Endothelial cell of umbilical vein (primary cell): ENCODE measurements around the gene PPP1CA. TPM values are rescaled to one million over a fixed set of nuclear protein-coding genes. Genes with fewer than 3 reads are reported as not detected.
A peak's percentile ranks its signal among the peaks of the same experiment; 100 is the strongest.

Experiments used
- BruUV-seq: library from RNA; stranded (reverse); fragments of 400-500 nt; replicated peaks from 2 replicates; lab custom pipeline; 2021; lab: Mats Ljungman, UMichigan
- CTCF ChIA-PET: fragments of 300-600, 350-600 bp; sonication (Branson Sonifier 250); formaldehyde crosslinking; loops from one replicate; lab custom pipeline; 2021; ENCODE audit warnings: antibody characterized with exemption, inconsistent platforms; lab: Charles Lee
- POLR2A ChIA-PET: fragments of 300-600, 350-600 bp; sonication (Branson Sonifier 250); formaldehyde crosslinking; loops from one replicate; lab custom pipeline; 2021; ENCODE audit warnings: antibody characterized with exemption, inconsistent platforms; lab: Charles Lee
- DNase-seq: peaks from one replicate; pipeline ENCODE4 v3.0.0-alpha.2; 2011; ENCODE audit warnings: low read depth, low spot score
- FAIRE-seq: peaks from 2 replicates; lab custom pipeline; 2011; peaks lifted over from hg19 to GRCh38; lab: Jason Lieb, UNC
- H2AFZ ChIP-seq: 2 replicates; pipeline ENCODE4 v1.6.0; 2012; ENCODE audit warnings: low read depth, low read length, control low read depth, inconsistent platforms
- H3K27ac ChIP-seq: 2 replicates; pipeline ENCODE4 v1.5.1; 2011; ENCODE audit warnings: low read depth, mild to moderate bottlenecking, control low read depth, low read length, moderate library complexity; ENCODE audit not compliant: insufficient read depth
- H3K27me3 ChIP-seq, 2 experiments: 2 replicates each; pipeline versions ENCODE4 v1.6.0 to v1.6.1; 2011; ENCODE audit warnings: low read length in 2 of 2, mixed read lengths in 1 of 2; ENCODE audit not compliant: control insufficient read depth in 2 of 2, insufficient read depth in 2 of 2
- H3K36me3 ChIP-seq, 2 experiments: 2 replicates in 1 of 2; 3 replicates in 1 of 2; pipeline ENCODE4 v1.5.1; 2011; ENCODE audit warnings: low read length in 2 of 2, mild to moderate bottlenecking in 1 of 2, moderate library complexity in 1 of 2; ENCODE audit not compliant: control insufficient read depth in 2 of 2, insufficient read depth in 2 of 2; ENCODE audit errors: extremely low read depth in 1 of 2
- H3K4me1 ChIP-seq: 3 replicates; pipeline ENCODE4 v1.5.1; 2011; ENCODE audit warnings: mild to moderate bottlenecking, low read length; ENCODE audit not compliant: control insufficient read depth, insufficient read depth; ENCODE audit errors: extremely low read depth
- H3K4me2 ChIP-seq: 2 replicates; pipeline ENCODE4 v1.6.1; 2011; ENCODE audit warnings: low read length, control low read depth, mixed read lengths; ENCODE audit not compliant: insufficient read depth
- H3K4me3 ChIP-seq, 3 experiments: fragments of 200-600 bp in 1 of 3; sonication (generic), shearing (Covaris generic) in 1 of 3; replicated peaks in 1 of 3; 2 replicates each; pipeline ENCODE4 v1.5.1; 2011 to 2016; ENCODE audit warnings: control low read depth in 3 of 3, low read length in 3 of 3, mild to moderate bottlenecking in 2 of 3, inconsistent platforms in 1 of 3, low read depth in 1 of 3, moderate library complexity in 1 of 3; ENCODE audit not compliant: insufficient read depth in 1 of 3
- H3K79me2 ChIP-seq: 2 replicates; pipeline ENCODE4 v1.6.0; 2012; ENCODE audit warnings: low read length, inconsistent platforms; ENCODE audit not compliant: control insufficient read depth, insufficient read depth
- H3K9ac ChIP-seq: replicated peaks from 2 replicates; pipeline ENCODE3; 2011; ENCODE audit warnings: low read length, control low read depth; ENCODE audit not compliant: insufficient read depth; ENCODE audit errors: extremely low read depth
- H3K9me1 ChIP-seq: replicated peaks from 3 replicates; pipeline ENCODE4 v1.6.0; 2011; ENCODE audit warnings: mild to moderate bottlenecking, low read length; ENCODE audit not compliant: control insufficient read depth, insufficient read depth; ENCODE audit errors: extremely low read depth
- H3K9me3 ChIP-seq: replicated peaks from 2 replicates; pipeline ENCODE4 v1.5.1; 2012; ENCODE audit warnings: low read length, inconsistent platforms; ENCODE audit not compliant: control insufficient read depth, insufficient read depth
- H4K20me1 ChIP-seq: replicated peaks from 2 replicates; pipeline ENCODE3; 2011; ENCODE audit warnings: mild to moderate bottlenecking, low read length; ENCODE audit not compliant: control insufficient read depth, insufficient read depth; ENCODE audit errors: extremely low read depth
- FOS ChIP-seq: IDR thresholded peaks from 2 replicates; pipeline ENCODE4 v1.6.1; 2011; ENCODE audit warnings: mild to moderate bottlenecking, low read length, moderate library complexity, borderline replicate concordance; ENCODE audit not compliant: insufficient read depth
- GATA2 ChIP-seq: IDR thresholded peaks from 2 replicates; pipeline ENCODE4 v1.7.0; 2011; ENCODE audit warnings: low read depth, mild to moderate bottlenecking, moderate library complexity, mixed read lengths, low read length; ENCODE audit not compliant: insufficient read length, insufficient read depth
- JUN ChIP-seq: IDR thresholded peaks from 2 replicates; pipeline ENCODE4 v1.6.1; 2011; ENCODE audit warnings: borderline replicate concordance, low read depth; ENCODE audit not compliant: insufficient read length, insufficient read depth
- MAX ChIP-seq: IDR thresholded peaks from 2 replicates; pipeline ENCODE4 v1.6.1; 2011; ENCODE audit not compliant: insufficient read depth, insufficient read length
- POLR2A ChIP-seq: IDR thresholded peaks from 2 replicates; pipeline ENCODE4 v1.6.1; 2012; ENCODE audit warnings: low read depth, mild to moderate bottlenecking, control low read depth, low read length
- dilution Hi-C: fragments of 300-500 bp; cut with MboI; formaldehyde crosslinking; loops from one replicate; pipeline ENCODE4 v1.15.0; 2019; ENCODE audit warnings: low sequenced_read_pairs; ENCODE audit not compliant: extremely low pct_ligation_motif_present
- intact Hi-C: fragments of 100-400 bp; cut with micrococcal nuclease; formaldehyde crosslinking; loops from one replicate; pipeline ENCODE4 v1.10.0; 2022
- polyA plus RNA-seq, 4 experiments: library from polyadenylated mRNA; depleted of rRNA in 3 of 4; stranded (reverse) in 3 of 4; unstranded in 1 of 4; fragments of >200 nt; gene quantifications; 2 replicates each; pipeline versions ENCODE4 v1.2.1 to v1.2.3, GENCODE V29; 2011 to 2012; ENCODE audit warnings: missing spikeins in 1 of 4
- total RNA-seq: library from RNA; stranded (reverse); gene quantifications from 2 replicates; pipeline ENCODE4 v1.2.3, GENCODE V29; 2021
- TF ChIP-seq, protein P1 (sequence below), 2 donors: IDR thresholded peaks; 1 replicate in 1 of 2; 2 replicates in 1 of 2; pipeline ENCODE4 v1.5.1; 2011; ENCODE audit warnings: low read length in 2 of 2, mild to moderate bottlenecking in 2 of 2, moderate library complexity in 2 of 2, control low read depth in 1 of 2, inconsistent platforms in 1 of 2, low read depth in 1 of 2; ENCODE audit not compliant: insufficient read depth in 1 of 2; ENCODE audit errors: extremely low read depth in 1 of 2

PPP1CA gene
- total and polyA plus RNA-seq, 2 donors (not counting 3 experiments of a cell fraction or from before 2014, with no cell fraction given) = 192 to 419 TPM

DNA sequence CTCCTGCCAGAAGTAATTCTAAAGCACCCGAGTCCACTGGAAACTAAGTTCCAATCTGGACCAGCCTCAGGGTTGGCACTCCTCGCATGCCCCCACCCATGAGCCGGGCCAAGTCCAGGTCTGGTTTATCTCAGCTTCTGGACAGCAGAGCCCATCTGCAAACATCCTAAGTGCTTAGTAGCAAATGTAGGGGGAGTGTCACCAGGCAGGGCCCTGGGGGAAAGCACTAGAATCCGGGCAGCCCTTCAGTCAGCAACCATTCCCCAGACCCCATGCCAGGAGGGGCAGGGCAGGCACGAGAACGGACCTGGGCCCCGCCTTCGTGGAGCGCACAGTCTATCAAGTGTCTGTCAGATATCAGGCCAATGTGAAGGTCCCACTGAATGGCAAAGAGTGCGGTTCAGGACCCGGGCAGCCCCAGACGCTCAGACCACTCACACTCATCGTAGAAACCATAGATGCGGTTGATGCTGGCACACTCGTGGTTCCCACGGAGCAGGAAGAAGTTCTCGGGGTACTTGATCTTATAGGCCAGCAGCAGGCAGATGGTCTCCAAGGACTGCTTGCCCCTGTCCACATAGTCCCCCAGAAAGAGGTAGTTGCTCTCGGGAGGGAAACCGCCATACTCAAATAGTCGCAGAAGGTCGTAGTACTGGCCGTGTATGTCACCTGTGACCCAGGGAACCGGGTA lies 1.3 kb downstream of the PPP1CA start:
- ChIA-PET CTCF (interaction anchor here (1.0 to 4.2 kb wide), 17 partner anchors 8 to 105 kb away, joined by 3 to 32 read pairs (median 11); partner anchors contain the start of genes AIP, PITPNM1, RAD9A and RPS6KB2), POLR2A (no interaction called here)
- Histone ChIP-seq H2AFZ (no peak overlapping the region), H3K9me1 (no peaks in the 10 kb centered on the region), H3K27ac (no peak overlapping the region), H3K4me3 (peak overlapping the region; percentile 79 to 89 (median 89)), H3K36me3 (peaks cover 6 to 25% of the 10 kb centered on the region in 2 experiments), H3K9me3 (no peaks in the 10 kb centered on the region), H3K4me2 (peak overlapping the region; percentile 73), H3K27me3 (no peaks in the 10 kb centered on the region), H3K4me1 (peaks cover 19% of the 10 kb centered on the region), H4K20me1 (no peaks in the 10 kb centered on the region), H3K79me2 (peaks cover 19% of the 10 kb centered on the region), H3K9ac (peak overlapping the region; percentile 89)
- dilution Hi-C loops = no loop called here
- FAIRE-seq (no peak), DNase-seq (no peak)
- BruUV-seq = no TSS peak
- intact Hi-C loops = no loop called here
- no peak for TF ChIP-seq FOS
- TF ChIP-seq GATA2 = no peak
- TF ChIP-seq POLR2A = no peak
- TF ChIP-seq, protein P1, sequence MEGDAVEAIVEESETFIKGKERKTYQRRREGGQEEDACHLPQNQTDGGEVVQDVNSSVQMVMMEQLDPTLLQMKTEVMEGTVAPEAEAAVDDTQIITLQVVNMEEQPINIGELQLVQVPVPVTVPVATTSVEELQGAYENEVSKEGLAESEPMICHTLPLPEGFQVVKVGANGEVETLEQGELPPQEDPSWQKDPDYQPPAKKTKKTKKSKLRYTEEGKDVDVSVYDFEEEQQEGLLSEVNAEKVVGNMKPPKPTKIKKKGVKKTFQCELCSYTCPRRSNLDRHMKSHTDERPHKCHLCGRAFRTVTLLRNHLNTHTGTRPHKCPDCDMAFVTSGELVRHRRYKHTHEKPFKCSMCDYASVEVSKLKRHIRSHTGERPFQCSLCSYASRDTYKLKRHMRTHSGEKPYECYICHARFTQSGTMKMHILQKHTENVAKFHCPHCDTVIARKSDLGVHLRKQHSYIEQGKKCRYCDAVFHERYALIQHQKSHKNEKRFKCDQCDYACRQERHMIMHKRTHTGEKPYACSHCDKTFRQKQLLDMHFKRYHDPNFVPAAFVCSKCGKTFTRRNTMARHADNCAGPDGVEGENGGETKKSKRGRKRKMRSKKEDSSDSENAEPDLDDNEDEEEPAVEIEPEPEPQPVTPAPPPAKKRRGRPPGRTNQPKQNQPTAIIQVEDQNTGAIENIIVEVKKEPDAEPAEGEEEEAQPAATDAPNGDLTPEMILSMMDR (IDR thresholded peaks at IDR 0.05; ENCODE audit: extremely low read depth in 1 of 2, insufficient read depth in 1 of 2, low read depth in 1 of 2, low read length in 2 of 2) = no peak
- TF ChIP-seq MAX = no peak
- no peak for TF ChIP-seq JUN
